ENCODE measurements around the gene F5.
A peak's percentile ranks its signal among the peaks of the same experiment; 100 is the strongest.

The F5 gene

GRCh38 chr1:169485431-169486280, 100.6 kb downstream of the F5 start, which contains the start of gene SLC19A2:
SLC19A2 (minus strand) TSS chr1:169485944; CDS start chr1:169485766, 178 bp downstream.
- Histone ChIP-seq H2AFZ (ENCODE audit: low read depth) (peak within 1 kb of the TSS; percentile 96), H3K4me3 (IDR thresholded peaks at IDR 0.05; ENCODE audit: insufficient read depth, low read depth, low read length) (peak within 1 kb of the TSS; percentile 79), H3K27me3 (ENCODE audit: insufficient read depth, low read depth) (no peaks in the 10 kb centered on the region), H3K4me2 (peak within 1 kb of the TSS; percentile 62), H3K36me3 (ENCODE audit: insufficient read depth) (no peaks in the 10 kb centered on the region), H3K9ac (peak within 1 kb of the TSS; percentile 73), H3K27ac (peak within 1 kb of the TSS; percentile 48), H3K79me2 (ENCODE audit: insufficient read depth, low read depth) (peaks cover 9% of the 10 kb centered on the region; the same call in 1 of the 2 replicates), H4K20me1 (ENCODE audit: insufficient read depth) (no peaks in the 10 kb centered on the region), H3K4me1 (ENCODE audit: low read depth, poor library complexity, severe bottlenecking) (peaks cover 26% of the 10 kb centered on the region)
- no peak for TF ChIP-seq CTCF (conservative IDR thresholded peaks at IDR 0.05; ENCODE audit: low read depth, low read length)

GRCh38 chr1:169484683-169485430, 101.4 kb downstream of the F5 start:
- H3K4me3 ChIP-seq (IDR thresholded peaks at IDR 0.05; ENCODE audit: insufficient read depth, low read depth, low read length), result peak overlapping the region; percentile 79
- peak overlapping the region; percentile 59 for H3K4me2 ChIP-seq
- peaks cover 26% of the 10 kb centered on the region for H3K4me1 ChIP-seq (ENCODE audit: low read depth, poor library complexity, severe bottlenecking)
- peaks cover 17% of the 10 kb centered on the region; the same call in 1 of the 2 replicates for H3K79me2 ChIP-seq (ENCODE audit: insufficient read depth, low read depth)
- no peaks in the 10 kb centered on the region for H4K20me1 ChIP-seq (ENCODE audit: insufficient read depth)
- peak overlapping the region; percentile 73 for H3K9ac ChIP-seq
- no peak for TF ChIP-seq CTCF (conservative IDR thresholded peaks at IDR 0.05; ENCODE audit: low read depth, low read length)
- peak overlapping the region; percentile 48 for H3K27ac ChIP-seq
- peak overlapping the region; percentile 96 for H2AFZ ChIP-seq (ENCODE audit: low read depth)
- H3K27me3 ChIP-seq (ENCODE audit: insufficient read depth, low read depth), result no peaks in the 10 kb centered on the region
- H3K36me3 ChIP-seq (ENCODE audit: insufficient read depth), result no peaks in the 10 kb centered on the region

- no peak overlapping the region for H2AFZ ChIP-seq (ENCODE audit: low read depth)
- H3K4me1 ChIP-seq (ENCODE audit: low read depth, poor library complexity, severe bottlenecking), result peaks cover 26% of the 10 kb centered on the region
- no peak overlapping the region for H3K27ac ChIP-seq
- peak overlapping the region; percentile 59 for H3K4me2 ChIP-seq
- H3K4me3 ChIP-seq (IDR thresholded peaks at IDR 0.05; ENCODE audit: insufficient read depth, low read depth, low read length), result no peak overlapping the region
- no peak for TF ChIP-seq CTCF (conservative IDR thresholded peaks at IDR 0.05; ENCODE audit: low read depth, low read length)
- H4K20me1 ChIP-seq (ENCODE audit: insufficient read depth), result no peaks in the 10 kb centered on the region
- no peaks in the 10 kb centered on the region for H3K36me3 ChIP-seq (ENCODE audit: insufficient read depth)
- H3K27me3 ChIP-seq (ENCODE audit: insufficient read depth, low read depth), result no peaks in the 10 kb centered on the region
- no peak overlapping the region for H3K9ac ChIP-seq
- peaks cover 18% of the 10 kb centered on the region; the same call in 1 of the 2 replicates for H3K79me2 ChIP-seq (ENCODE audit: insufficient read depth, low read depth)
Measured at GRCh38 chr1:169484101-169484500, 102.2 kb downstream of the F5 start.

GRCh38 chr1:169483500-169483966, 102.7 kb downstream of the F5 start:
- no peak overlapping the region for H3K27ac ChIP-seq
- H2AFZ ChIP-seq (ENCODE audit: low read depth), result no peak overlapping the region
- peaks cover 24% of the 10 kb centered on the region; the same call in 1 of the 2 replicates for H3K79me2 ChIP-seq (ENCODE audit: insufficient read depth, low read depth)
- H3K4me1 ChIP-seq (ENCODE audit: low read depth, poor library complexity, severe bottlenecking), result peaks cover 26% of the 10 kb centered on the region
- peak overlapping the region; percentile 59; the same call in 1 of the 2 replicates for H3K4me2 ChIP-seq
- H4K20me1 ChIP-seq (ENCODE audit: insufficient read depth), result no peaks in the 10 kb centered on the region
- no peak for TF ChIP-seq CTCF (conservative IDR thresholded peaks at IDR 0.05; ENCODE audit: low read depth, low read length)
- H3K27me3 ChIP-seq (ENCODE audit: insufficient read depth, low read depth), result no peaks in the 10 kb centered on the region
- no peaks in the 10 kb centered on the region for H3K36me3 ChIP-seq (ENCODE audit: insufficient read depth)
- H3K9ac ChIP-seq, result no peak overlapping the region
- no peak overlapping the region for H3K4me3 ChIP-seq (IDR thresholded peaks at IDR 0.05; ENCODE audit: insufficient read depth, low read depth, low read length)
